Stimulated activated CD8-positive, alpha-beta memory T cell treated with anti-CD3 and anti-CD28 coated beads, Interleukin-4, amount 100 ng/mL, for 4 hours (primary cell): ENCODE data around the gene SMARCA2.

Experiments used
- DNase-seq, 2 donors: peaks; one replicate each; pipeline ENCODE4 v3.0.0-alpha.2; 2020; ENCODE audit warnings: low read depth in 2 of 2, low spot score in 1 of 2

The SMARCA2 gene

DNA sequence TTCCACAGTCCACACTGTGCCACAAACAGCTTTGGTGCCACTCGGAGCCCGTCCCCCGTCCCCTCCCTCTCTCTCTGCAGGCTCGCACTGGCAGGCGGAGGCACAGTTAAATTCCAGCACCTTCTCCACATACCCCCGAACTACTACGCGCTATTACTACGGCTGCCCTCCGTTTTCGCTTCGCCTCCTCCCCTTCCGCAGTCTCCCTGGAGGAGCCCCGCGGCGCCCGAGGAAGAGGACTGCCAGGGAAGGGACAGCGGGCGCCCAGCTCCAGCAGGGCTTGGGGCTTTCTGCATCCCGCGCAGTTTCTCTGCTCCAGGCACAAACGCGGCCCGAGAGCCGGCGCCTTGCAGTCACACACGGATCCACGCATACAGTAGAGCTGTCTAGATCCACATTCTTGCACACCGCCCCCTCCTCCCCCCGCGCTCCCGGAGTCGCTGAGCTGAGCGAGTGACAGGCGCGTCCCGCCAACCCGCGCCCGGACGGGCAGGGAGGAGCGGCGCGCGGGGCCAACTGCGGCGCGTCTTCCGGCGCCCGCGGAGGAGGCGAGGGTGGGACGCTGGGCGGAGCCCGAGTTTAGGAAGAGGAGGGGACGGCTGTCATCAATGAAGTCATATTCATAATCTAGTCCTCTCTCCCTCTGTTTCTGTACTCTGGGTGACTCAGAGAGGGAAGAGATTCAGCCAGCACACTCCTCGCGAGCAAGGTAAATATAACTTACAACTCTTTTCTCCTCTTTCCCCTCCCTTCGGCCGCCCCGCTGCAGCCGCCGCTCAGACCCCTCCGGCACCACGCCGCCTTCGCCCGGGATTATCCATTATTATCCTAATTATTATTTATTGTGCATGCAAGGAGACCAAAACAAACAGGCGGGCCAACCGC lies at the start of gene SMARCA2:
SMARCA2 (plus strand) TSS at position 652 of the 885 bp plus-strand sequence. CDS start 13,676 bp downstream, outside the sequence.
- peak; percentile 88 to 95 for DNase-seq

GRCh38 chr9:1966725-1967366 lies 48.3 kb upstream of the SMARCA2 start:
- no peak for DNase-seq

DNA sequence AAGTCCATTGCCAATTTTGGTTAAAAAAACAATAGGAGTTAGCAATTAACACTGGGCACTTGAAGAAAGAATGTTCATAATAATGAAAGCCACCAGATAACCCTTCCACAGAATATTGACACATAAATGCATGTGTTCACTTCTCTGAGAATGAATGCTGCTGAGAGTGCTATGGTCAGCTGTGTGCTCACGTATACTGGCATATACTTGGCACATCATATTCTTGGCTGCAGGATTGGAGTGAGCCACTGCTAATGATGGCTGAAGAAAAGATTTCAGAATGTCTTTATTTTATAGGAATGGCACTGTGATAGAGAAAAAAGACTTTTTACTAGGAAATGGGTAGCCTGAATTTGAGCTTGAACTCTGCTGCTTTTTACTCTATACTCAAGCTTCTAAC lies 46.0 kb upstream of the SMARCA2 start:
- no peak for DNase-seq

DNA sequence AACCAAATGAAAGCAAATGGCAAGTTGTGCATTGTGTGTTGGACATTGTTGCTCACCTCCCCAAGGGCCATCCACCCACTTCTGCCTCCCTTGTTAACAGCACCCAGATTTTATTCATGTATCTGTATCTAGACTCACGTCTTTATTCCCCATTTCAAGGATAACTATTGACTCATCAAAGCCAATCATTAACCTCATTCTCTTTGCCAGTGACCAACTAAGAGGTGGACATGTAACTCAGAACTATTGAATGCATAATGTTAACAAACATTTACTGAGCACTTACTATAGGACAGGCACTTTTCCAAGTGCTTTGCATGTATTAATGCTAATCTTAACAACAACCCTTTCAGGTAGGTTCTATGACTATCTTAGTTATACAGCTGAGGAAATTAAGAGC lies 45.2 kb upstream of the SMARCA2 start:
- no peak for DNase-seq

GRCh38 chr9:1972672-1973071 lies 42.5 kb upstream of the SMARCA2 start:
- no peak for DNase-seq

GRCh38 chr9:1977026-1977425 lies 38.1 kb upstream of the SMARCA2 start:
- DNase-seq, result no peak

GRCh38 chr9:1978941-1979340 lies 36.2 kb upstream of the SMARCA2 start:
- no peak for DNase-seq

DNA sequence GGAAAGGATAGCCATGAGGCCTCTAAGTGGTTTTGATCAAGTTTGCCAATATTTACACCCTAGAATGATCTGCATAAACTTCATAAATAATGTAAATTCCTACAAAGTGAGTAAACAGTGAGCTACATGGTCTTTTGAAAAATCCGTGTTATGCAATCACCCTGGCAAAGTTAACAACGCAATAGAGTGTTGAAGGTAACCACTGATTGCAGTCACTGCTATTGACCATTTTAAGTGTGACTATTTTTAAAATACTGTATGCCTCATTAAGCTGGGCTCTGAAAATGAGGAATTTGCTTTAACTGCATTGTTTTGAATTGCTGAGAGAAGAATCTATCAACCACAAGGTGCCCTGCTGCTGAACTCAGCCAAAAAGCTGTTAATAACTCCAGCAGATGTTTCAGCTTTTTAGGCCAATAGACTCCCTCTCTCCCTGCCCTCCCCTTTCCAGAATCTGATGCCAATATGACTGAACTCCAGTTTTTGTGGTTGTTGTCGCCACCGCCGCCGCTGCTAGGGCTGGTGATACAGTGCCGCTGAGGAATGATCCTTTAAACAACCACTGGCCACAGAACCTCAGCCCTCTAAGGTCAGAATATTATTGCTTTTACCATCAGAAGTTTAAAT lies 35.3 kb upstream of the SMARCA2 start:
- DNase-seq, result no peak

DNA sequence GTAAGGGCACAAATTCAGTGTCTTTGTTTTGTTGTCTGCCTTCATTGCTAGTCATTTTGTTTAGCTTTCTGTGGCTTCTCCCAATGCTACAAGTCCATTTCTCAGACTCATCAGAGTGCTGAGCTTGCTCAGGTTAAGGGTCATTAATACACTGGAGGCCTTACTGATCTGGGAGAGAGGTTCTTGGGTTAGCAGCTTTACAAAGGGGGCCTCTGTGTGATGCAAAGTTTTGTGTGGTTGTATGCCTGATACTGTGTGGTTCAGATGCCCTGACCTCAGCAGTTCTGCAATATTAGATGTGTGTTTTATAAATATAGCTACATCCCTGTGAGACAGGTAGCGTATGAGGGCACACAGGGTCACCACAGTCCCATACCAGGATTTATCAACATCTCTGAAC lies 34.8 kb upstream of the SMARCA2 start:
- no peak for DNase-seq

DNA sequence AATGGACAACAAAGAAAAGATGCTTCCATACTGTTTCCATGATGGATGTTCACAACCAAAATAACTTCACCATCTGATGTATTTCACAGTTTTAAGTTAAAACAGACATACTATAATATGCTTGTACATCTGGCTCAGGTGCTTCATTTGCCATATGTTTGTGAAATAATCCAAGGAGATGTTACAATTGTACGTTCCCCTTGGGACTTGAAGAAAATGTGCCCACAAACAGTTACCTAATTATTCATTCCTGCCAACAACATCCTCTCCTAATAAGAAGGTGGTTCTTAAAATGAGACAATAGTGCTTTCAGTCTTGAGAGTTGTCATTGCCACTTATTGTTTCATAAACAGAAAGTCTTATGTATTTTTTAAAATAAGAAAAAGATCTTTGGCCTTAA lies 33.1 kb upstream of the SMARCA2 start:
- DNase-seq, result no peak

GRCh38 chr9:1986341-1986740 lies 28.8 kb upstream of the SMARCA2 start:
- no peak for DNase-seq

GRCh38 chr9:1989500-1989899 lies 25.6 kb upstream of the SMARCA2 start:
- no peak for DNase-seq

GRCh38 chr9:1994180-1994579 lies 21.0 kb upstream of the SMARCA2 start:
- DNase-seq, result no peak

- no peak for DNase-seq
Observed at GRCh38 chr9:1995084-1995483, 20.1 kb upstream of the SMARCA2 start.

GRCh38 chr9:1996156-1996555 lies 19.0 kb upstream of the SMARCA2 start:
- DNase-seq, result no peak

- DNase-seq, result no peak
Observed at GRCh38 chr9:1997646-1998045, 17.5 kb upstream of the SMARCA2 start.

DNA sequence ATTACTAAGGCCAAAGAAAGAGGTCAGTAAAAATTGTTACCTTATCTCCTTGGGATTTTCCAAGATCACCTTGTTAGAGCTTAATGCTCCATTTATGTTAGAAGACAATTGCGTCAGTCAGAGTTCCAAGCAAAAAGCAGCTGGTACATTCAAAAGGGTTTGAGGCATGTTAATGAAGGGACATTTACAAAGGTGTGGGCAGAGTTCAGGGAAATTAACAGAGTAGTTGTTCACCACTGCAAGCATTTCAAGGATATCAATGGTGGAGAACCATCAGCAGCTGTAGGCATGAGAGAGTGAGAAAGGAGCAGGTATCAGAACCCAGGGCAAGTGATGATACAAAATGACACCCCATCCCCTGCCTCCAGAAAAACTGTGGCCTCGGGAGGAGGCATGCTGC lies 17.0 kb upstream of the SMARCA2 start:
- DNase-seq, result no peak

DNA sequence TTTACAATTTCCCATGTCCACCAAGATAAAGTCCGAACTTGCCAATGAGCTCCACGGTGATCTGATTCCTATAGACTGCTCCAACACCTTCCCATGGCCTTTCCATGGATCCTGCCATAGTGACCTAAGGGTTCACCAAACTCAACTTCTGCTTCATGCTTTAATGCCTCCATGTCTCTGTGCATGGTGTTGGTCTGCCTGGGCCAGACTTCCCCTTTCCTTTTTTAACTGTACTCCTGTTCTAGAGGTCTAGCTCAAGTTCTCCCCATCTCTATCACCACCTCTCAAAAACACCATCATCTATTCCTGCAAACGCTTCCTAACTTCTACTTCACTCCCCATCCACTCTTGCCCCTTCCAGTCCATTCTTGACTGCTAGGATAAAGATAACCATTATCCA lies 14.8 kb upstream of the SMARCA2 start:
- DNase-seq, result no peak

DNA sequence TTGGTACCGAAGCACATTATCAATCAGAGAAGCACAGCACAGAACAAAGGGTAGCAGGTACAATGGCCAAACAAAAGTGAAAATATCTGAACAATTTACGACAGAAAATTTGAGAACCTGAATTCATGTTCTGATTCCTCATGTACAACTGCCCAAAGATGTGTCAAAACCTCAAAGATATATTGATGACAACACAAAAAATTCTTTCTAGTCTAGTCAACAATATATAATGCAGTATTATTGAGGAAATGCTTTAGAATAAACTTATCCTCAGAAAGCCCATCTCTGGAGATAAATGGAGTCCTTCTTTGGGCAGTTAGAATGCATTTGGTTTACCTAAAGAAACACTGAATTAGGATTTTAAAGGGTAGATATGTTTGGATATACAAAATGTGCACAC lies 6.8 kb upstream of the SMARCA2 start:
- no peak for DNase-seq

DNA sequence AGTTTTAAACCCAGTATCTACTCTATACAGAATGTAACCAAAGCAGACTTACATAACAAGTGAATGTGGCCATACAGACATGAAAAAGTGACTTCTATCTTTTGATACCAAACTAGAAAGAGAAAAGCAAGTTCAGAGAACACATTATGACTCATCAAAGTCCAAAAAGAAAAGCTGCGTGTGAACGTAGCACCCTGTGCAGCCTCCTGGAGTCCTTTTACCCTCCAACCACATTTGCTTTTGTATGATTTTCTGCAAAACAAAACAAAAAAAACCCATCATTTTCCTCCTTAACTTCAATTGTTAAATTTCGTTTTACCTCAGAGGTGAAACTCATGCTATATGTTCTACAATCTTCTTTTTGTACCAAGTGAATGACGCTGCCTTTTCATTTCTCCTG lies 2.8 kb upstream of the SMARCA2 start:
- no peak for DNase-seq

GRCh38 chr9:2013743-2014475 lies 1.2 kb upstream of the SMARCA2 start:
- no peak for DNase-seq
